ENCODE measurements around the gene HNRNPF.
"Not testable (repeated sequence)": the region's sequence is repeated elsewhere in the genome, so short reads cannot be mapped to it uniquely, and the experiment has no call there.

DNA sequence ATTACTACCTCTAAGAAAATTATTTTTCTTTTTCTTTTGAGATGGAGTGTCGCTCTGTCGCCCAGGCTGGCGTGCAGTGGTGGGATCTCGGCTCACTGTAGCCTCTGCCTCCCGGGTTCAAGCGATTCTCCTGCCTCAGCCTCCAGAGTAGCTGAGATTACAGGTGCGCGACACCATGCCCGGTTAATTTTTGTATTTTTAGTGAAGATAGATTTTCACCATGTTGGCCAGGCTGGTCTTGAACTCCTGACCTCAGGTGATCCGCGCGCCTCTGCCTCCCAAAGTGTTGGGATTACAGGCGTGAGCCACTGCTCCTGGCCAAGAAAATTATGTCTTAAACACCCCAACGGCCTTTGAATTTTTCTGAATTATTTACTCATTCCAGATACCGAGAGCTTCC is 47.6 kb upstream of the HNRNPF start:
- not testable (repeated sequence) for TF ChIP-seq EZH2phosphoT487 (conservative IDR thresholded peaks at IDR 0.05; ENCODE audit: low read length); CTCF (IDR thresholded peaks at IDR 0.05; ENCODE audit: insufficient read depth, low read length, poor library complexity, severe bottlenecking)
